Astrocyte of the cerebellum (primary cell): ENCODE results near the gene ADAMTS17.

ENCODE experiments used
- DNase-seq: peaks from one replicate; pipeline ENCODE4 v3.0.0-alpha.2; 2011; ENCODE audit warnings: low read depth
- H3K4me3 ChIP-seq: 2 replicates; pipeline ENCODE4 v1.5.1; 2011; ENCODE audit warnings: mild to moderate bottlenecking, low read depth, low read length, moderate library complexity
- CTCF ChIP-seq: IDR thresholded peaks from 2 replicates; pipeline ENCODE4 v1.5.1; 2012; ENCODE audit warnings: low read length, low read depth, moderate library complexity, mild to moderate bottlenecking; ENCODE audit errors: missing control alignments
- in situ Hi-C: cut with HindIII; loops from 2 replicates; pipeline ENCODE4 v1.10.0; 2017; ENCODE audit warnings: low sequenced_read_pairs

Gene ADAMTS17

DNA sequence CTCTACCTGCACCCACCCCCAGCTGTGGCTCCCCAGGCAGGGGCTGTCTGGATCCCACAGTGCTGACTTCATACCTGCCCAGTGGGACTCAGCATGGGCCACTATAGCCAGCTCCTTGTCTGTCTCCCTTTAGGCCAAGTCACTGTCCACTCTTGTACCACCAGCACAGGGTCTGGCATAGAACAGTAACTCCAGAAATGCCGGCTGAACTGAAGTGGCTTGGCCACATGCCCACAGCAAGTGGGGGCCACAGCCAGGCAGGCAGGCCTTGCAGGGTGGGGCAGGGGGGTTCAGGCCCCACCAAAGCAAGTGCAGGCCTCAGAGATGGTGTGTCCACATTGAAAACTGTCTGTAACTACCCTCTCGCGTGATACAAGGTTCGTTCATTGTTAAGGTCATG, 355.9 kb downstream of the ADAMTS17 start:
- in situ Hi-C loops: no loop called here

DNA sequence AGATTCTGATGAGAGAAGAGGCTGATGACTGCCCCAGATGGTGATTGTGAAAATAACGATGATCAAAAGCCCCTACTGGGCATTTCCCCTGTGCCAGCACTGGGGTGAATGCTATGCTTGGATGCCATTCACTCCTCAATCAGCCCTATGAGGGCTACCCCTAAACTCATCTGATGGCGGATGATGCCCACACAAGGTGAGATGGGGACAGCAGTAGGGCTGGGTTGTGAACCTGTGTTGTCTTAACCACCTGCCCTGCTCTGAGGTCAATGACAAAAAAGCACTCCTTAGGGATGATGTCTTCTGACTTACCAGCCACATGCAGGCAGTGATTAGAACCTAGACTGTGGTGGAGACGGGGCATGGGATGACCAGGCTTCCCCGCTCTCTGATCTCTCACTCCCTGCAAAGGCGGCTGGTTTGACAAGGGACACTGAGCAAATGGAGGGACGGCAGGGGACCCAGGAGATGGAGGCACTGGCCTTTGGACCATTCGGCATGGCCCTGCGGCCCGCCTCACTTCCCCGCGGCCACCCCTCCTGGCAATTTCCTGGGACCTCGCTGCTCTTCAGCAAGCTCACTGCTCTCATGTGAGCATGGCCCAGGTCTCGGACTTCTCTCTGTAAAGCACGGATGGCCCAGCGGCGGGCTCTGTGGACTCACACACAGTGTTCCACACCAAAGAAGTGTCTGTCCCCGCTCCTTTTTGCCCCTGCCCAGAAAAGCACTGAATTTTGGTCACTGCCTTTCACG, 357.1 kb downstream of the ADAMTS17 start:
- no peak for DNase-seq
- no peak overlapping the region for H3K4me3 ChIP-seq
- TF ChIP-seq CTCF: no peak
- in situ Hi-C loops: no loop called here

More for the DNA sequence above, 355.9 kb downstream of the ADAMTS17 start:
- TF ChIP-seq CTCF: no peak
- no peak for DNase-seq
- no peak overlapping the region for H3K4me3 ChIP-seq

DNA sequence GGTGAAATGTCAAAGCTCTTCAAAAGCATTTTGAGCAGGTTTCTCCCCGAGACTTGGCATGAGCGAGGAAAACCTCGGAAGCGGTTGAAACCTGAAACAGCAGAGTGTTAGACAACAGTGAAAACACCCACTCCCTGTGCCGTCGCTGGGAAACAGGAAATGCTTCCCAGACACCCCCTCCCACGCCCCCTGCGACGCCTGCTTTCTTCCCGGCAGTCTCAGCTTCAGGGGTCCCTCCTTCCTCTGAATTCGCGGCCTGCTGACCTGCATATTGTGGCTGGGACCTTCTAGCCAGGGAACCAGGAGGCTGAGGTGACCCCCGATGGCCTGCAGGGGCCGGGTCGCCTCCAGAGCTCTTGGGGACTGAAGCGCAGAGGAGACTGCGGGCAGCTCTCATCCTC, 357.9 kb downstream of the ADAMTS17 start:
- in situ Hi-C loops: no loop called here
- no peak for DNase-seq
- no peak for TF ChIP-seq CTCF
- H3K4me3 ChIP-seq: no peak overlapping the region

DNA sequence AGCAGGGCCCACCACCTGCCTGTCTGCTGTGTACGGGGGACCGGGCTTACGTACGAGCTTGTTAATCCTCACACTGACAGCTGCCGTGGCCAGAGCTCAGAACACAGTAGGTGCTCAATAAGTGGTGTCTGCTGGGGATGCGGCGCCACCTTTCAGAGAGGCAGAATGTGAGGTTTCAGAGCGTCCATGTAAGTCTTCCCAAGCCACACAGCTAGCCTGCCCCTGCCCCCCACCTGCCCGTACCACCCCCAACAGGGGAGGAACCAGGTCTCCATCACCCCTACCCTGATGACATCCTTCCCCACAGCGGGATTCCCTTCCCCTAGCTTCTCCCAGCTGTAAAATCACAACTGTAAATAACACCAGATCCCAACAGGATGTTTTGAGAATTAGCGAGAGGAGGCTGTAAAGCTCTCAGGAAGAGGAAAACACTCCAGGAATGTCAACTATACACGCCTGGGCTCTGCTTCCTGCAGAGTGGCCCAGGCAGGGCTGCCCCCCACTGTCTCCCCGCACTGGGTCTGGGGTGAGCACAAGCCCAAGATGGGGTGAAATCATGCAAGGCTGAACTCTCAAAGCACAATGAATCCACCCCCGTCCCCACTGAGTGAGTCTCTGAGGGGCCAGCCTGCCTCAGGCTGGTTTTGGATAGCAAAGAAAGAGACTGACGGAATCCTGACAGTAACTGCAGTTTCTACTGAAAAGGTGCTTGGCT, 358.4 kb downstream of the ADAMTS17 start:
- in situ Hi-C loops: no loop called here
- no peak for DNase-seq
- H3K4me3 ChIP-seq: no peak overlapping the region
- TF ChIP-seq CTCF: no peak

GRCh38 chr15:99982662-99983061, 359.1 kb downstream of the ADAMTS17 start:
- no peak for DNase-seq
- in situ Hi-C loops: no loop called here
- no peak for TF ChIP-seq CTCF
- no peak overlapping the region for H3K4me3 ChIP-seq

DNA sequence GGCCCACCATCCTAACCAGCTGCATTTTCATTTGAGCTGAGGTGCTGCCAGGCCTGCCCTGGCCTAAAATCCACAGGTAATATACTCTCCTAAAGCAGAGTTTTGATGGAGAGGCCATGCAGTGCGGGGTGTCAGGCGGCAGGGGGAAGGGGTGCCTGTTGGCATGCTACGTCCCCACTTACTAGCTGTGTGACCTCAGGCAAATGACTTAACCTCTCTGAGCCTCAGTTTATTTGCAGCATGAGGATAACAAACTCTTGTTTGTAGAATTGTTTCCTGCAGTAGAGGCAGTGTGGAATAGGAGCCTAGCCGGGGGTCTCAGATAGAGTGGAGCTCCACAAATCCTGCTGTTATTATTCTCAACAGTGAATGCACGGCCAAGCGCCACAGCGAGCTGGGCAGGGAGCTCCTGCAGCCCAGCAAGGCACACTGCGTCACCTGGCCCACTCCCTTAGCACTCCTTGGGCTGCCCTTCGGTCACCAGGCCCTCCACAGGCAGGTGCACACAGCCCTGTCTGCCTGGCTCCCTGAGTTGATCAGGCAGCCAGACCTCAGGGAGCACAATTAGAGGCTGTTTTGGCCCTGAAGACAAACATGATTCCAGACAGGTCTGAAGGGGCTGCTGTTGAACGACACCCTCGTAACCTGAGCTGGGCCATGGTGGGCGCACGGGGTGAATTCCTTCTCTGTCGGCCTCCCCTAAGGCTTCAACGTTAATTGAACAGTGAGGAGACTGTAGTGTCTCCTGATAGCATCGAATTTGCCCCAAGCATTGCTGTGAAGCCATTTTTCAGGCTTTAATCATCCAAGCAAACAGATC, 359.7 kb downstream of the ADAMTS17 start:
- no peak overlapping the region for H3K4me3 ChIP-seq
- no peak for TF ChIP-seq CTCF
- DNase-seq: no peak
- in situ Hi-C loops: no loop called here
